ENCODE results near the gene FSHR. TPM values are rescaled to one million over a fixed set of nuclear protein-coding genes. Genes with fewer than 3 reads are reported as not detected.

The FSHR gene
- total and polyA plus RNA-seq, 2 of the 4 experiments (the other 2 are of a cell fraction): not detected

- WGBS, 2 experiments (ENCODE audit: extremely low coverage in 2 of 2, insufficient read length in 1 of 2): no CpG with 5 or more reads among the region's 1 CpG
- H4K5ac ChIP-seq (ENCODE audit: low read depth, low read length): no peak overlapping the region
- H3K79me1 ChIP-seq (ENCODE audit: low read depth in 1 of 2, low read length in 2 of 2): no peaks in the 10 kb centered on the region
- H2BK20ac ChIP-seq (ENCODE audit: low read depth, low read length): no peak overlapping the region
- H3K9me1 ChIP-seq (ENCODE audit: insufficient read depth, low read length): no peaks in the 10 kb centered on the region
- DNase-seq (no peak), ATAC-seq (ENCODE audit: low read depth) (no peak)
- no peak overlapping the region for H2BK120ac ChIP-seq (ENCODE audit: low read depth, low read length)
- dilution Hi-C loops (cut with HindIII; ENCODE audit: low sequenced_read_pairs, unreplicated experiment): no loop called here
- no peak overlapping the region for H3K56ac ChIP-seq (ENCODE audit: extremely low read depth, insufficient read depth, low read length)
- H3K27me3 ChIP-seq (ENCODE audit: control insufficient read depth, insufficient read depth, low read length): no peaks in the 10 kb centered on the region
- H2BK5ac ChIP-seq (ENCODE audit: low read depth, low read length, poor library complexity, severe bottlenecking): no peak overlapping the region
- H3K9me3 ChIP-seq (ENCODE audit: control insufficient read depth, insufficient read depth, low read length): peaks cover 15% of the 10 kb centered on the region; the same call in 1 of the 2 replicates
- no peak overlapping the region for H3K4me2 ChIP-seq (ENCODE audit: low read depth, low read length)
- no peak overlapping the region for H2AFZ ChIP-seq (replicated peaks; ENCODE audit: low read length, poor library complexity)
- intact Hi-C loops (cut with micrococcal nuclease): no loop called here
- in situ Hi-C loops (cut with MboI; ENCODE audit: low sequenced_read_pairs): no loop called here
- H3K18ac ChIP-seq (ENCODE audit: low read depth, low read length): no peak overlapping the region
- no peaks in the 10 kb centered on the region for H4K20me1 ChIP-seq (ENCODE audit: insufficient read depth, low read length)
- no peaks in the 10 kb centered on the region for H3K4me1 ChIP-seq (ENCODE audit: control insufficient read depth, insufficient read depth, low read length)
- no peak overlapping the region for H2BK15ac ChIP-seq (ENCODE audit: low read depth, low read length)
- no peak overlapping the region for H3K23ac ChIP-seq (ENCODE audit: low read depth, low read length)
- no peak overlapping the region for H3K4me3 ChIP-seq (ENCODE audit: insufficient read depth, low read depth, low read length)
- no peak overlapping the region for H2AK9ac ChIP-seq (replicated peaks; ENCODE audit: low read depth, low read length, poor library complexity)
- no peak overlapping the region for H3K4ac ChIP-seq (ENCODE audit: low read depth, low read length)
- POLR2A ChIA-PET (ENCODE audit: unreplicated experiment): no interaction called here
- TF ChIP-seq MAZ (IDR thresholded peaks at IDR 0.05; ENCODE audit: borderline replicate concordance, low read depth, low read length): no peak
- no peak for TF ChIP-seq MXI1 (IDR thresholded peaks at IDR 0.05; ENCODE audit: borderline replicate concordance, low read depth, low read length)
- TF ChIP-seq MAFK (IDR thresholded peaks at IDR 0.05; ENCODE audit: low read depth, low read length): no peak
- no peak for TF ChIP-seq CHD1 (IDR thresholded peaks at IDR 0.05; ENCODE audit: low read depth, low read length)
- TF ChIP-seq ELK1 (IDR thresholded peaks at IDR 0.05; ENCODE audit: borderline replicate concordance, low read depth, low read length): no peak
- no peak for TF ChIP-seq CTCF (conservative IDR thresholded peaks at IDR 0.05; ENCODE audit: low read depth, low read length)
- TF ChIP-seq POLR2A (IDR thresholded peaks at IDR 0.05; ENCODE audit: low read depth, low read length): no peak
- TF ChIP-seq CEBPB (IDR thresholded peaks at IDR 0.05; ENCODE audit: low read depth, low read length): no peak
- H2AK5ac ChIP-seq (ENCODE audit: low read depth, low read length): no peak overlapping the region
- H4K8ac ChIP-seq (ENCODE audit: low read depth in 2 of 2, low read length in 2 of 2): no peak overlapping the region
- no peak overlapping the region for H3K27ac ChIP-seq (ENCODE audit: insufficient read depth, low read length)
- no peak overlapping the region for H3K14ac ChIP-seq (replicated peaks; ENCODE audit: low read depth, low read length)
- BruUV-seq (replicated peaks): no TSS peak
- H3K36me3 ChIP-seq (ENCODE audit: control insufficient read depth, insufficient read depth, low read length): no peaks in the 10 kb centered on the region
- H4K91ac ChIP-seq (ENCODE audit: insufficient read depth, low read depth, low read length): no peak overlapping the region
- H3K9ac ChIP-seq (ENCODE audit: low read depth, low read length): no peak overlapping the region
- CTCF ChIA-PET: interaction anchor here (1.2 kb wide), 1 partner anchor 26 kb away, joined by 4 read pairs; no protein-coding TSS in a partner anchor
Observed at GRCh38 chr2:49110571-49110970, 43.7 kb downstream of the FSHR start.

All from IMR-90 (cell line).